NCI-H187 (cell line): ENCODE data around the gene PPM1B.
"Not testable (repeated sequence)": the region's sequence is repeated elsewhere in the genome, so short reads cannot be mapped to it uniquely, and the experiment has no call there.

Source experiments
- DNase-seq, 2 experiments: peaks; one replicate each; lab custom pipeline; 2025; lab: John Stamatoyannopoulos, UW

Gene PPM1B

GRCh38 chr2:44200759-44201158 lies 32.1 kb downstream of the PPM1B start:
- no peak for DNase-seq

GRCh38 chr2:44201648-44202165 lies 33.0 kb downstream of the PPM1B start:
- no peak for DNase-seq

- DNase-seq: no peak
Measured at GRCh38 chr2:44203542-44203941, 34.9 kb downstream of the PPM1B start.

GRCh38 chr2:44205169-44205568 lies 36.5 kb downstream of the PPM1B start:
- no peak for DNase-seq

- DNase-seq: no peak
Measured at GRCh38 chr2:44207102-44207501, 38.4 kb downstream of the PPM1B start.

GRCh38 chr2:44207648-44208047 lies 39.0 kb downstream of the PPM1B start:
- DNase-seq: not testable (repeated sequence)

- no peak for DNase-seq
Measured at GRCh38 chr2:44210362-44210761, 41.7 kb downstream of the PPM1B start.

GRCh38 chr2:44211183-44211582 lies 42.5 kb downstream of the PPM1B start:
- DNase-seq: no peak

GRCh38 chr2:44212302-44212701 lies 43.6 kb downstream of the PPM1B start:
- no peak for DNase-seq

- DNase-seq: no peak
Measured at GRCh38 chr2:44215827-44216226, 47.2 kb downstream of the PPM1B start.

- no peak for DNase-seq
Measured at GRCh38 chr2:44218771-44219170, 50.1 kb downstream of the PPM1B start.

GRCh38 chr2:44226753-44227152 lies 58.1 kb downstream of the PPM1B start:
- no peak for DNase-seq

- DNase-seq: no peak
Measured at GRCh38 chr2:44230378-44230777, 61.7 kb downstream of the PPM1B start.

GRCh38 chr2:44233450-44234128 lies 64.9 kb downstream of the PPM1B start:
- no peak for DNase-seq

GRCh38 chr2:44237221-44237620 lies 68.5 kb downstream of the PPM1B start:
- no peak for DNase-seq

- no peak for DNase-seq
Measured at GRCh38 chr2:44242904-44243303, 74.2 kb downstream of the PPM1B start.

- peak; percentile 54 to 62 for DNase-seq
Measured at GRCh38 chr2:44244135-44244871, 75.6 kb downstream of the PPM1B start.

- no peak for DNase-seq
Measured at GRCh38 chr2:44245083-44245861, 76.6 kb downstream of the PPM1B start.

GRCh38 chr2:44246436-44246835 lies 77.8 kb downstream of the PPM1B start:
- no peak for DNase-seq

GRCh38 chr2:44246840-44247369 lies 78.2 kb downstream of the PPM1B start:
- no peak for DNase-seq

- DNase-seq: no peak
Measured at GRCh38 chr2:44247924-44248323, 79.2 kb downstream of the PPM1B start.

GRCh38 chr2:44249269-44249668 lies 80.6 kb downstream of the PPM1B start:
- DNase-seq: not testable (repeated sequence)
